Ishikawa (cell line): ENCODE measurements around the gene MACROD2.

Experiments used
- CEBPB ChIP-seq: IDR thresholded peaks from 2 replicates; pipeline ENCODE4 v1.6.1; 2012
- CREB1 ChIP-seq: IDR thresholded peaks from 2 replicates; pipeline ENCODE4 v1.6.1; 2012; ENCODE audit warnings: low read depth
- EGR1 ChIP-seq: IDR thresholded peaks from 2 replicates; pipeline ENCODE4 v1.6.1; 2012
- EP300 ChIP-seq: IDR thresholded peaks from 2 replicates; pipeline ENCODE4 v1.6.1; 2012; ENCODE audit warnings: borderline replicate concordance
- FOXM1 ChIP-seq: IDR thresholded peaks from 2 replicates; pipeline ENCODE4 v1.6.1; 2012; ENCODE audit warnings: low read depth, borderline replicate concordance
- MAX ChIP-seq: IDR thresholded peaks from 2 replicates; pipeline ENCODE4 v1.6.1; 2012
- NFIC ChIP-seq: IDR thresholded peaks from 2 replicates; pipeline ENCODE4 v1.6.1; 2012
- RAD21 ChIP-seq: IDR thresholded peaks from 2 replicates; pipeline ENCODE4 v1.6.1; 2012; ENCODE audit warnings: low read depth
- REST ChIP-seq: IDR thresholded peaks from 2 replicates; pipeline ENCODE4 v1.6.1; 2012; ENCODE audit warnings: low read depth, mild to moderate bottlenecking
- TAF1 ChIP-seq: IDR thresholded peaks from 2 replicates; pipeline ENCODE4 v1.6.1; 2012; ENCODE audit warnings: low read depth, mild to moderate bottlenecking
- TCF12 ChIP-seq: IDR thresholded peaks from 2 replicates; pipeline ENCODE4 v1.6.1; 2012; ENCODE audit warnings: low read depth
- TEAD4 ChIP-seq: IDR thresholded peaks from 2 replicates; pipeline ENCODE4 v1.6.1; 2012
- USF1 ChIP-seq: IDR thresholded peaks from 2 replicates; pipeline ENCODE4 v1.6.1; 2012
- YY1 ChIP-seq: IDR thresholded peaks from 2 replicates; pipeline ENCODE4 v1.6.1; 2012; ENCODE audit warnings: low read depth
- ZBTB7A ChIP-seq: IDR thresholded peaks from 2 replicates; pipeline ENCODE4 v1.6.1; 2012; ENCODE audit warnings: low read depth

The MACROD2 gene

DNA sequence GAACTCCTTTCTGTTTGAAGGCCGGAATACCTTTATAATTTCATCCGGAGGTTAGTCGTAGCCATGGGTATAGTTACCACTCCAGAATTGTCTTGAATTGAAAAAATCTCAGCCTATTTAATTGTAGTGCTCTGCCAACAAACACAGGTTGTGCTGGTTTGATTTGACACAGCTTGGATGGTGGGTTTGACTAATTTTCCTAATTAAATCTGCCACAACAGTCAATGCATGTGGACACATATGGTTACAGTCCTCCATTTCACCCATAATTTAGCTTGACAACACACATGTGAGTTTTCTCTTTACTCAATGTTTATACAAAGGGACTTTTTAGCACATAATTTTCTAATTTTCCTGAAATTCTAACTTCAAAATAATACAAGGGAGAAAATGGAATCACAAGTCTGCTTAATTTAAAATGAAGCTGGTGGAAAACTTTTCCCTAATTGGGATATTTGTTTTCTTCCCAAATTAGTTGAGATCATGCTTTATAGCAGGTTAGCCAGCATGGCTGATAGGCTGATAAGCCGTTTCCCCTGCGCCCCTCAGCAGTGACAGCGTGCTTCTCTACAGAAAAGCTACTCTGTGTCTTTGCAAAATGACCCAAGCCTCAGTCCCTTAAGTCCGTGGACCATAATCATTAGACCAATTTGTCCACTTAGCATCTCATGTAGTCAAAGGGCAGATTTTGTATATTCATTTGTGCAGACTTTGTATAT, 805.5 kb downstream of the MACROD2 start:
- no peak for TF ChIP-seq ZBTB7A
- no peak for TF ChIP-seq YY1
- TF ChIP-seq FOXM1 = no peak
- TF ChIP-seq CEBPB = no peak
- TF ChIP-seq MAX = no peak
- no peak for TF ChIP-seq CREB1
- TF ChIP-seq TEAD4 = no peak
- no peak for TF ChIP-seq REST
- no peak for TF ChIP-seq EGR1
- TF ChIP-seq TAF1 = no peak
- TF ChIP-seq RAD21 = no peak
- no peak for TF ChIP-seq NFIC
- TF ChIP-seq EP300 = no peak
- TF ChIP-seq USF1 = no peak
- TF ChIP-seq TCF12 = no peak

DNA sequence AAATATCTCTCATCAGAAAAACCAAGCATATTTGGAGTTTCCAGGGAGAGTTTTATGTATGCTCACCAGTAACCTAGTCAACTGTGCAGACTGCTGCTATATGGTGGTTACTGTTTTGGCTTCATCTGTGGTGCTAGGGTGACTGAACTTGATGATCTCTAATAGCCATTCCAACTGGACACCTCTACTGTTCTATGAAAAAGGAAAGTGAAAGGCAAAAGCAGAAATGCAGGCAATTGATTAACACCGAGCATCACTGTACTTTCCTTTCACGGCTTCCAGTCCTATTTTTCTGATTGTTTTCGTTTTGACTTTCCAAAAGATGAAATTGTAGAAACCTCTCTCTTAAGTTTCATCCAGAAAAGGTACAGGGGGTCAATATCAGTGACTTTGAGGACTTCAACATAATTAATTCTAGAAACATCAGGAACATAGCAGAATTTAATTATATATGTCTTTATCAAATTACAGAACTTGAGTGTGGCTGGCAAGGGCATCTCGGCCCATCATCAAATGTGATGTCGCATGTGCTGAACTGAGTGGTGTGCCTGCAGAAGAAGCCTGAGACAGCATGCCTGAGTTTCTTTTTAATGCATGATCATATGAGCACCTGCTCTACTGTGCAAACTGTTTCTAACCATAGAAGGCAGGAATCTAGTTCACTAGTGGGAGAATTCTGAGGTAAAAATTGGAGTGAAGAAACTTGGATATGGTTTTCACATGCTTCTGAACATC, 806.4 kb downstream of the MACROD2 start:
- TF ChIP-seq TAF1 (no peak), EP300 (no peak)

DNA sequence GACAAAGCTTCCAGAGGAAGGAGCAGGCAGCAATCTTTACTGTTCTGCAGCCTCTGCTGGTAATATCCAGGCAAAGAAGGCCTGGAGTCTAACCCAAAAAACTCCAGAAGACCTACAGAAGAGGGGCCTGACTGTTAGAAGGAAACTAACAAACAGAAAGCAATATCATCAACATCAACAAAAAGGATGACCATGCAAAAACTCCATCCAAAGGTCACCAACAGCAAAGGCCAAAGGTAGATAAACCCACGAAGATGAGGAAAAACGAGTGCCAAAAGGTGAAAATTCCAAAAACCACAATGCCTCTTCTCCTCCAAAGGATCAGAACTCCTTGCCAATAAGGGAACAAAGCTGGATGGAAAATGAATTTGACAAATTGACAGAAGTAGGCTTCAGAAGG, 811.9 kb downstream of the MACROD2 start:
- TF ChIP-seq CREB1 (no peak), TAF1 (no peak), REST (no peak)

DNA sequence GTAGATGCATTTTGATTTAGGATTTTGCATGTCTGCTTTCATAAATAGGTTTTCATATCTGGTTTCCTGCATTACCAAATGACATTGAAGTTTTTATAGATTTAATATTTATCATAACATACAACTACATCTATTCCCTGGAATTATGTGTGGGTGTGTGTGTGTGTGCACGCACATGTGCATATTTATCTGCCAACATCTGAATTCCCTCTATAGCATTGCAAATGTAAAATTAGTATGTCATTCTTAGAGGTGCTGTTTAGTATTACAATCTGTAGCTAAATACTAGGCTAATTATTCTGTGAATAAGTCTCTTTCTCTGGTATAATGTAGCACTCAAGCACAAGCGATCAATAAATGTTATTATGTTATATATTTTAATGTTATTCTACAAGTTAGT, 820.0 kb downstream of the MACROD2 start:
- TF ChIP-seq TAF1 = no peak
- no peak for TF ChIP-seq RAD21
- no peak for TF ChIP-seq CREB1
- TF ChIP-seq EP300 = no peak
- no peak for TF ChIP-seq NFIC
- no peak for TF ChIP-seq CEBPB
- TF ChIP-seq ZBTB7A = no peak
- no peak for TF ChIP-seq EGR1
- no peak for TF ChIP-seq USF1
- TF ChIP-seq MAX = no peak
- no peak for TF ChIP-seq REST
- no peak for TF ChIP-seq FOXM1
- TF ChIP-seq TEAD4 = no peak
- no peak for TF ChIP-seq YY1
- TF ChIP-seq TCF12 = no peak

- no peak for TF ChIP-seq FOXM1
- TF ChIP-seq YY1 = no peak
- TF ChIP-seq RAD21 = no peak
- TF ChIP-seq MAX = no peak
- no peak for TF ChIP-seq CEBPB
- TF ChIP-seq NFIC = no peak
- TF ChIP-seq EP300 = no peak
- TF ChIP-seq TAF1 = no peak
- no peak for TF ChIP-seq CREB1
These were observed 821.2 kb downstream of the MACROD2 start for GRCh38 chr20:14816471-14816870.
